GM13976 (cell line): ENCODE results near the gene TENM4.

ENCODE experiments used
- DNase-seq: peaks from one replicate; pipeline ENCODE4 v3.0.0; 2012; ENCODE audit warnings: low spot score
- in situ Hi-C: fragments of 300-500 bp; cut with MboI; formaldehyde crosslinking; loops from one replicate; pipeline ENCODE4 v1.12.0; 2022; ENCODE audit warnings: low sequenced_read_pairs, mixed read lengths, inconsistent platforms; ENCODE audit not compliant: unreplicated experiment
- TF ChIP-seq, protein P1 (sequence below): IDR thresholded peaks from 2 replicates; pipeline ENCODE4 v1.5.1; 2012; ENCODE audit warnings: borderline replicate concordance, mild to moderate bottlenecking; ENCODE audit not compliant: insufficient read depth; ENCODE audit errors: extremely low read depth, missing control alignments, control extremely low read depth

TENM4 gene

DNA sequence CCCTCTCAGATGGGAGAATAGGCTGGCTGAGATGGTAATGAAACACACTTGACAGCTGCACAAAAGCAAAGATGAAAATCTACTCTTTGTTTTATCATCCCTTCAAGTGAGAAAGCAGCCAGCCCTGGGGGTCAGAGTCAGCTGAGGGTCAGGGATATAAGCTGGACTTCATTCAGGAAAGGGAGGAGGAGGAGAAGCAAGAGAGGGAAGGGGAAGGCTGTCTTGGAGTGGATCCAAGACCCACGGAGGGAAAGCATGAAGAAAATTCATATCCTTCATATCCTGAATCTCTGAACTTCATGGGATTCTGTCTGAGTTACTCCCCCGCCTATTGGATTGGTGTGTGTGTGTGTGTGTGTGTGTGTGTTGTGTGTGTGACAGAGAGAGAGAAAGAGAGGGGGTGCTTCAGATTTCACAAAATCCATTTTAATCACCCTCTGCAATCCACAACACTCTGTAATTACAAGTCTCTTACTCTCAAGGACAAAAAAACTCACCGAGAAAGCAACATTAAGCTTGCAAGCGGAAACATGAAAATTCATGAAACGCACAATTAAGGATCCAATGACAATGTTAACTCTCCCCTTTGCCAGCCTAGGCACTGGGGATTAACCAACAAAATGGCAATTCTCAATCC, 327.7 kb downstream of the TENM4 start:
- in situ Hi-C loops = no loop called here
- TF ChIP-seq, protein P1, sequence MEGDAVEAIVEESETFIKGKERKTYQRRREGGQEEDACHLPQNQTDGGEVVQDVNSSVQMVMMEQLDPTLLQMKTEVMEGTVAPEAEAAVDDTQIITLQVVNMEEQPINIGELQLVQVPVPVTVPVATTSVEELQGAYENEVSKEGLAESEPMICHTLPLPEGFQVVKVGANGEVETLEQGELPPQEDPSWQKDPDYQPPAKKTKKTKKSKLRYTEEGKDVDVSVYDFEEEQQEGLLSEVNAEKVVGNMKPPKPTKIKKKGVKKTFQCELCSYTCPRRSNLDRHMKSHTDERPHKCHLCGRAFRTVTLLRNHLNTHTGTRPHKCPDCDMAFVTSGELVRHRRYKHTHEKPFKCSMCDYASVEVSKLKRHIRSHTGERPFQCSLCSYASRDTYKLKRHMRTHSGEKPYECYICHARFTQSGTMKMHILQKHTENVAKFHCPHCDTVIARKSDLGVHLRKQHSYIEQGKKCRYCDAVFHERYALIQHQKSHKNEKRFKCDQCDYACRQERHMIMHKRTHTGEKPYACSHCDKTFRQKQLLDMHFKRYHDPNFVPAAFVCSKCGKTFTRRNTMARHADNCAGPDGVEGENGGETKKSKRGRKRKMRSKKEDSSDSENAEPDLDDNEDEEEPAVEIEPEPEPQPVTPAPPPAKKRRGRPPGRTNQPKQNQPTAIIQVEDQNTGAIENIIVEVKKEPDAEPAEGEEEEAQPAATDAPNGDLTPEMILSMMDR = no peak
- no peak for DNase-seq

DNA sequence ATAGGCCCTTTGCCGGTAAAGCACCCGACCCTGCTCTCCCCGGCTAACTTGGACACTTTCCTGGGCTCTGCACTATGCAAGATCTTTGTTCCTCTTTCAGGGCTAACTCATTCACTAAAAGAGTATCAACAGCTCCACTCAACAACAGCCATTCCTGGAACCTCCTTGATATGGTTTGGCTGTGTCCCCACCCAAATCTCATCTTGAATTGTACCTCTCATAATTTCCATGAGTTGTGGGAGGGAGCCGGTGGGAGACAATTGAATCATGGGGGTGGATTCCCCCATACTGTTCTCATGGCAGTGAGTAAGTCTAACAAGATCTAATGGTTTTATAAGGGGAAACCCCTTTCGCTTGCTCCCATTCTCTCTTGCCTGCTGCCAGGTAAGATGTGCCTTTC, 330.0 kb downstream of the TENM4 start:
- TF ChIP-seq, protein P1 = no peak
- in situ Hi-C loops = no loop called here
- no peak for DNase-seq

DNA sequence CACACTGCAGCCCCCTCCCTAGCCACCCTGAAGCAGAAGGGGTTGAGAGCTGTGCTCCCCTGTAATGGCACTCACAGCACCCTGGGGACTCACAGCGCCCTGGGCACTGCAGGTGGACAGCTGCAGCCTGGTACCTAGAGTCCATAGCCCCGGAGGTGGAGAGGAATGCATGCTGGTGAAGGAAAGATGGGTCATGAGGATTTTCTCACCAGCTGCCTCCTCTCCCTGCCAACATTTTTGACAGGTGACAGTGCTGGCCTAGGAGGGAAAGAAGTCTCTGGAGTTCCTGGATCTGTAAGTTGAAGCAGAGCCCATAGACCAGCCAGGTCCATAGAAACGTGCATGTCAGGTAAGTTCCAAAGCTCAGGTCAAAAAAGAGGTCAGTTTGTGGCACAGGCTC, 330.5 kb downstream of the TENM4 start:
- in situ Hi-C loops = no loop called here
- no peak for DNase-seq
- TF ChIP-seq, protein P1 = no peak

DNA sequence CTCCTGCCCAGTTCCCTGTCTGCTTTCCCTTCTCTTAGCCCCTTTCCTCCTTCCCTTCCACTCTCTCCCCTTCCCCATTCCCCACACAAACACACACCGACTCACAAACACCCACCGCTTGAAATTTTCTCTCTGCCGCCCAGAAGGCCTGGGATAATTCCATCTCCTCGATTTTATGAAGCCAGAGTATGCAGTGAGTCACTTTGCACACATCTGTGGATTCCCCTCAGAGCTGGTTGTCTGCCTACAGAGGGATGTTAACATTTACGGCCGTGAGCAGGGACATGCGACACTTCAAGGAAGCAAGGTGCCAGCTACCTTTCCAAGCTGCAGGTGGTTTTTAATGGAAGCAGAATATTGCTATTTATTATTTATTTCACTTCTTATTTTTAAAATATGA, 332.0 kb downstream of the TENM4 start:
- DNase-seq = no peak
- in situ Hi-C loops = no loop called here
- TF ChIP-seq, protein P1 = no peak

DNA sequence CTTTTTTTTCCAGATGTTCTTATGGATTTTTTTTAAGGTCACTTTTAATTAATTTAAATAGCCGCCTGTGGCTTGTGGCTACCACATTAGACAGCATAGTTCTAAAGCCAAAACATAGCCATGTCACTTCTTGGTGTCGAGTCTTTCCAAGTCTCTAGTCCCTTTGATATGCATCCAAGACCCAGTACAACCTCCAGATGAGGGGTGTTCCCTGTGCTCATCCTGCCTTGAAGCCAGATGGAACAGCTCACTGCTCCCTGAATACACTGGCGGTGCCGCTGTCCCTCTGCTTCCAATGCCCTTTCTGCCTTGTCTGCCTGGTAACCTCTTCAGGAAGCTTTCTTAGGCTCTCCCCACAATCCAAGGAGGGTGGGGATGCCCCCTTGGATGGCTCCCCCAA, 338.0 kb downstream of the TENM4 start:
- DNase-seq = no peak
- TF ChIP-seq, protein P1 = no peak
- in situ Hi-C loops = no loop called here

DNA sequence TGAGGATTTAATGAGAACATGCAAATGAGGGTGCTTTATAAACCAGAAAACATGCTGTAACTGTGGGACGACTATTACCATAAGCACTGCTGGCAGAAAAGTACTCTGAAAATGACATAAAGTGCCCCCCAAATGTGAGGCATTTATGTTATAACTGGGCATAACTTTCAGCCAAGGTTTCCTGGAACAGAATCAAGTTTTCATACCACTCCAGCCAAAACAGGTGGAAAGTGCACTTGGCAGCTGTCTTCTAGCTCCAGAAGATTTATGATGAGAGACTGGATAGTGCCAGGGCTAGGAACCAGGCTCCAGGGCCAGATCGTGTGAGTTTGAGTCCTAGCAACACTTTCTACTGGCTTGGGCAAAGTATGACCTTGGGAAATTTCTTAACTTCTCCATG, 339.2 kb downstream of the TENM4 start:
- in situ Hi-C loops = no loop called here
- TF ChIP-seq, protein P1 = no peak
- DNase-seq = no peak

DNA sequence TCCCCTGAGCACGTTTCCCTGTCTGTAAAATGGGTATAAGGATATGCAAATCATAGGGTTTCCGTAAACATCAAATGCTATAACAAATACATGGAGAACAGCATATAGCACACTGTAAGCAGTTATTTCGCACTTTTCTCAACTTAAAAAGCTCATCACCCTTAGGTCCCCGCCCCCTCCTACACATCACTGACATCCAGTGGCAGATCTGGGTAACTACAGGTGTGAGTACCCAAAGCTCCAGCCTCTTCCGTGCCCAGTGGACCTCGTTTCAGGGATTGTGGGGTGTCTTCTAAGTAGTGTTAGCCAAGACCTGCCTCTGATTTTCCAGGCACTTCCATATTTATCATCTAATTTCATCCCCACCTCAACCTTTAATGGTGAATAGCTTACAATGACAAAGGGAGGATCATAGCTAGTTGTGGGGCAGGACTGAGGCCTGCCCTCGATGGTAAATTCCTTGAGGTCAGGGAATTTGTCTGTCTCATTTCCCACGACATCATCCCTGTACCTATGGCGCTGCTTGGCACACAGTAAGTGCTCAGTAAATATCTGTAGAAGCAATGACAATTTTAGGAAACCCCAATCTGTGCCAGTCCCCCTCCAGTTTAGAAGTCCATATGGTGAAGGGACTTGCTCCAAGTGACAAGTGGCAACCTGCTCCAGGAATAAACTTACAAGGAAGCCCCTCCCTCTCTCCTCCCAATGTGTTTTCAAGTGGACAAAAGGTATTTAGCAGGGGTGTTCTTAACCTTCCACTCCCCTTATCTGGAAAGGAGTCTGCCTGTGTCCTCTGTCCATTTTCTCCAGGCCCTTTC, 340.5 kb downstream of the TENM4 start:
- in situ Hi-C loops = no loop called here
- DNase-seq = peak; percentile 76
- TF ChIP-seq, protein P1 = peak; percentile 55
